GM12865 (cell line): ENCODE measurements around the gene SLCO1B1.
"Not testable (repeated sequence)": the region's sequence is repeated elsewhere in the genome, so short reads cannot be mapped to it uniquely, and the experiment has no call there.

Experiments used
- DNase-seq: peaks from one replicate; pipeline ENCODE4 v3.0.0; 2010; ENCODE audit warnings: low read depth
- H3K4me3 ChIP-seq: 2 replicates; pipeline ENCODE4 v1.5.1; 2011; ENCODE audit warnings: mild to moderate bottlenecking, low read depth, low read length, control low read depth
- TF ChIP-seq, protein P1 (sequence below): IDR thresholded peaks from 2 replicates; pipeline ENCODE4 v1.5.1; 2011; ENCODE audit warnings: low read length, control low read depth, low read depth, inconsistent platforms; ENCODE audit not compliant: insufficient read depth; ENCODE audit errors: missing control alignments

Gene SLCO1B1, protein sequence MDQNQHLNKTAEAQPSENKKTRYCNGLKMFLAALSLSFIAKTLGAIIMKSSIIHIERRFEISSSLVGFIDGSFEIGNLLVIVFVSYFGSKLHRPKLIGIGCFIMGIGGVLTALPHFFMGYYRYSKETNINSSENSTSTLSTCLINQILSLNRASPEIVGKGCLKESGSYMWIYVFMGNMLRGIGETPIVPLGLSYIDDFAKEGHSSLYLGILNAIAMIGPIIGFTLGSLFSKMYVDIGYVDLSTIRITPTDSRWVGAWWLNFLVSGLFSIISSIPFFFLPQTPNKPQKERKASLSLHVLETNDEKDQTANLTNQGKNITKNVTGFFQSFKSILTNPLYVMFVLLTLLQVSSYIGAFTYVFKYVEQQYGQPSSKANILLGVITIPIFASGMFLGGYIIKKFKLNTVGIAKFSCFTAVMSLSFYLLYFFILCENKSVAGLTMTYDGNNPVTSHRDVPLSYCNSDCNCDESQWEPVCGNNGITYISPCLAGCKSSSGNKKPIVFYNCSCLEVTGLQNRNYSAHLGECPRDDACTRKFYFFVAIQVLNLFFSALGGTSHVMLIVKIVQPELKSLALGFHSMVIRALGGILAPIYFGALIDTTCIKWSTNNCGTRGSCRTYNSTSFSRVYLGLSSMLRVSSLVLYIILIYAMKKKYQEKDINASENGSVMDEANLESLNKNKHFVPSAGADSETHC

DNA sequence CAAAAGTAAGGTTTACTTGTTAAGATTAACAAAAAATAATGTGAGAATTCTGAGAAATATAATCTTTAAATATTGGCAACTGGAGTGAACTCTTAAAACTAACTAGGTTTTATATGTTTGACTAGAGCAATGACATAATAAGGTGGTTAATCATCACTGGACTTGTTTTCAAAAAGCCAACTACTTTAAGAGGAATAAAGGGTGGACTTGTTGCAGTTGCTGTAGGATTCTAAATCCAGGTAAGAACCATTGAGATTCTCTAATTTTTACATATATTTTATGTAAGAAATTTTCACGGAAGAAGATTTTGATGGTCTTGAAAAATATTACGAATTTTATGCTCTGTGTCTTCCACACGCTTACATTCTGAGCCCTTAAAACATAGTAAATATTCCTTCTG lies at the start of gene SLCO1B1:
TSS of gene SLCO1B1 (plus strand) at position 197 of the 400 bp plus-strand sequence. CDS start 10,381 bp downstream, outside the sequence.
- DNase-seq: no peak
- TF ChIP-seq, protein P1, sequence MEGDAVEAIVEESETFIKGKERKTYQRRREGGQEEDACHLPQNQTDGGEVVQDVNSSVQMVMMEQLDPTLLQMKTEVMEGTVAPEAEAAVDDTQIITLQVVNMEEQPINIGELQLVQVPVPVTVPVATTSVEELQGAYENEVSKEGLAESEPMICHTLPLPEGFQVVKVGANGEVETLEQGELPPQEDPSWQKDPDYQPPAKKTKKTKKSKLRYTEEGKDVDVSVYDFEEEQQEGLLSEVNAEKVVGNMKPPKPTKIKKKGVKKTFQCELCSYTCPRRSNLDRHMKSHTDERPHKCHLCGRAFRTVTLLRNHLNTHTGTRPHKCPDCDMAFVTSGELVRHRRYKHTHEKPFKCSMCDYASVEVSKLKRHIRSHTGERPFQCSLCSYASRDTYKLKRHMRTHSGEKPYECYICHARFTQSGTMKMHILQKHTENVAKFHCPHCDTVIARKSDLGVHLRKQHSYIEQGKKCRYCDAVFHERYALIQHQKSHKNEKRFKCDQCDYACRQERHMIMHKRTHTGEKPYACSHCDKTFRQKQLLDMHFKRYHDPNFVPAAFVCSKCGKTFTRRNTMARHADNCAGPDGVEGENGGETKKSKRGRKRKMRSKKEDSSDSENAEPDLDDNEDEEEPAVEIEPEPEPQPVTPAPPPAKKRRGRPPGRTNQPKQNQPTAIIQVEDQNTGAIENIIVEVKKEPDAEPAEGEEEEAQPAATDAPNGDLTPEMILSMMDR: no peak
- H3K4me3 ChIP-seq: no peak within 1 kb of the TSS

DNA sequence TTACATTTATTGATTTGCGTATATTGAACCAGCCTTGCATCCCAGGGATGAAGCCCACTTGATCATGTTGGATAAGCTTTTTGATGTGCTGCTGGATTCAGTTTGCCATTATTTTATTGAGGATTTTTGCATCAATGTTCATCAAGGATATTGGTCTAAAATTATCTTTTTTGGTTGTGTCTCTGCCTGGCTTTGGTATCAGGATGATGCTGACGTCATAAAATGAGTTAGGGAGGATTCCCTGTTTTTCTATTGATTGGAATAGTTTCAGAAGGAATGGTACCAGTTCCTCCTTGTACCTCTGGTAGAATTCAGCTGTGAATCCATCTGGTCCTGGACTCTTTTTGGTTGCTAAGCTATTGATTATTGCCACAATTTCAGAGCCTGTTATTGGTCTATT lies 46.2 kb upstream of the SLCO1B1 start:
- not testable (repeated sequence) for DNase-seq, H3K4me3 ChIP-seq

DNA sequence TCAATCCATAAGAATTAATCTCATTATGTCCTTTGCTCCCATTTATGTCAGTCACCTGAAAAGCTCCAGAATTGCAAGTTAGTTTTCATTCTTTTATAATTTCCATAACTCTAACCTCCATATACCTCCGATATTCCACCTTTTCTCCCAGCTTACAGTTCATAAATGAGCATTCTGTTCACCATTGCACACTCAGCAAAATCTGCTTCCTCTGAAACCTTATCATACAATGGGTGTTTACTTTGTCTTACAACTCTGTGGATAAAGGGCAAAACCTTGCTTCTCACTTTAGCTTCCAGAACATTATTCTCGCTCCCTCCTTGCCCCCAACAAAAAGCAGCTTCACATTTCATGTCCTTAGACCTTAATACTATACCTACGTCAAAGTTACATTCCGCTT lies 19.3 kb upstream of the SLCO1B1 start:
- TF ChIP-seq, protein P1: no peak
- DNase-seq: no peak

DNA sequence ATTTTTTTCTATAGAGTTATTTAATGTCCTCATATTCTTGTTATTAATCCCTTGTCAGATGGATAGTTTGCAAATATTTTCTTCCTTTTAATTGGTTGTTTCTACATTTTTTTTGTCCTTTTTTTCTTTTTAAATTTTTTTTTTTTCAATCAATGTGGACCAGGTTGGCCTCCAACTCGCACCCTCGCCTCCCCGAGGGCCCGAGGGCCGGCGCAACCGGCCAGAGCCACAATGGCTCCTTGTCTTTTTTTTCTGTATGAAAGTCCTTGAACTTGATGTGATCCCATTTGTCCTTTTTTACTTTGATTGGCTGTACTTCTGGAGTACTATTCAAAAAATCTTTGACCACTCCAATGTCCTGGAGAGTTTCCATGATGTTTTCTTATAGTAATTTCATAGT lies 17.7 kb upstream of the SLCO1B1 start:
- DNase-seq: no peak
- H3K4me3 ChIP-seq: no peak overlapping the region
- TF ChIP-seq, protein P1: no peak

More for the DNA sequence above, 19.3 kb upstream of the SLCO1B1 start:
- no peak overlapping the region for H3K4me3 ChIP-seq

DNA sequence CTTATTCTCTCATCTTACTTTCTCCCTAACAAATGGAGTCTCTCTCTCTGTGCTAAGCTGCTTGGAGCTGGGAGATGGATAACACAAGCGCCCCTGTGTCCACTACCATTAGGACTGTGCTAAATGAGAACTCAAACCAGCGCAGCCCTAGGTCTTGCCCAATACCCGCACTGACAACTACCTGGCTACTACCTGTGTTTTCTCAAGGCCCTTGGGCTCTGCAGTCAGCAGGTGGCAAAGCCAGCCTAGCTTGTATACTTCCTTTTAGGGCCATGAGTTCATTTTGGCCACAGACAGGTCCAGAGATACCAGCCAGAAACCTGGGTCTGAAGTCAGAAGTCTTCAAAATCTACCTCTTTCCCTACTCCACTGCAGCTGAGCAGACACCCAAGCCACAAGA lies 13.0 kb upstream of the SLCO1B1 start:
- TF ChIP-seq, protein P1: no peak
- DNase-seq: no peak

DNA sequence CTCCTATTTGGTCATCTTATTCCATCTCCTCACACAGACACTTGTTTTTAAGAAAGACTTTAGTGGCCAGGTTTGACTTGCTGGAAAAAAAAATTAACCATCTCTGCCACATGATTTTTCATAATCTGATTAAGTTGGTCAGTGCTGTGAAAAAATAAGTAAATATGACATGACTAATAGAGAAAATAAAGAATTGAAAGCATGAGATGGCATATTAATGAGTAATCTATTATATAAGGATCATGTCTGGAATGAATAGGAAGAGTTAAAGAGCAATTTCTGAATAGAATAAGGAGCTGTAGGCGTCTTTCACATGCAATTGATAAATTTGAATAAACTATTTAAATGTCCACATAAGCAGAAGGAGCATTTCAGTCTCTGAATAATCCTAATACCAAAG lies 12.2 kb upstream of the SLCO1B1 start:
- DNase-seq: no peak
- H3K4me3 ChIP-seq: no peak overlapping the region
- TF ChIP-seq, protein P1: no peak

More for the DNA sequence above, 13.0 kb upstream of the SLCO1B1 start:
- no peak overlapping the region for H3K4me3 ChIP-seq

DNA sequence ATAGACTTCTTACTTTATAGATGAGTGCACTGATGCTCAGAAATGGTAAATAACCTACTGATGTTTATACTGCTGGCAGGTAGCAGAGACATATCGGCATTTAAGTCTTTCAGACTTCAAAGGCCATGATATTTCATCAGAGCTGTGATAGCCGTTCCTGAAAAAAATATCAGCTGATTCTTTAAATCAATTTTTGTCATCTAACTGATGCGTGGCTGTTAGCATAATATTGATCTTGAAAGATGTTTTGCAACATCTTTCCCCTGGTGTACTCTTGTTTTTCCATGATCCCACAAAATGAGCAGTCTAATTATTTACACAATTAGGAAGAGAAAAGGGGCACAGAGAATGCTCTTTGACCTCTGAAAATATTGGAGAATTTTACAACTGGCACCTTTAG lies 1.6 kb upstream of the SLCO1B1 start:
- no peak for DNase-seq
- TF ChIP-seq, protein P1: no peak
- no peak overlapping the region for H3K4me3 ChIP-seq
